Fibroblast of lung (primary cell): Measurements from ENCODE around the gene CD244. TPM values are rescaled to one million over a fixed set of nuclear protein-coding genes. Genes with fewer than 3 reads are reported as not detected.

Experiments used
- DNase-seq, 2 donors: peaks; one replicate each; pipeline versions ENCODE4 v3.0.0 to v3.0.0-alpha.2; 2010; ENCODE audit warnings: low read depth in 2 of 2
- H2AFZ ChIP-seq: 2 replicates; pipeline ENCODE4 v1.5.1; 2012; ENCODE audit warnings: low read length, control low read depth, inconsistent platforms
- H3K27ac ChIP-seq: 2 replicates; pipeline ENCODE4 v1.5.1; 2011; ENCODE audit warnings: low read length, control low read depth; ENCODE audit not compliant: insufficient read depth
- H3K27me3 ChIP-seq: 2 replicates; pipeline ENCODE4 v1.5.1; 2011; ENCODE audit warnings: mild to moderate bottlenecking, low read length; ENCODE audit not compliant: control insufficient read depth, insufficient read depth
- H3K36me3 ChIP-seq: 2 replicates; pipeline ENCODE4 v1.5.1; 2011; ENCODE audit warnings: low read length; ENCODE audit not compliant: control insufficient read depth, insufficient read depth
- H3K4me1 ChIP-seq: 2 replicates; pipeline ENCODE4 v1.5.1; 2011; ENCODE audit warnings: low read length; ENCODE audit not compliant: control insufficient read depth, insufficient read depth; ENCODE audit errors: extremely low read depth
- H3K4me2 ChIP-seq: 2 replicates; pipeline ENCODE4 v1.5.1; 2011; ENCODE audit warnings: low read length, control low read depth; ENCODE audit not compliant: insufficient read depth; ENCODE audit errors: extremely low read depth
- H3K4me3 ChIP-seq, 4 experiments: fragments of 200-600 bp in 1 of 4; sonication (generic) in 1 of 4; replicated peaks in 1 of 4; 2 replicates each; pipeline ENCODE4 v1.5.1; 2011 to 2016; ENCODE audit warnings: low read length in 4 of 4, low read depth in 3 of 4, mild to moderate bottlenecking in 3 of 4, control low read depth in 2 of 4, inconsistent platforms in 1 of 4, mixed read lengths in 1 of 4; ENCODE audit not compliant: insufficient read depth in 1 of 4; ENCODE audit errors: control extremely low read depth in 1 of 4
- H3K79me2 ChIP-seq: 2 replicates; pipeline ENCODE4 v1.5.1; 2012; ENCODE audit warnings: mild to moderate bottlenecking, low read length, inconsistent platforms; ENCODE audit not compliant: control insufficient read depth, insufficient read depth
- H3K9ac ChIP-seq: 2 replicates; pipeline ENCODE4 v1.5.1; 2011; ENCODE audit warnings: mild to moderate bottlenecking, low read length, control low read depth; ENCODE audit not compliant: insufficient read depth
- H3K9me3 ChIP-seq: 2 replicates; pipeline ENCODE4 v1.5.1; 2012; ENCODE audit warnings: low read depth, low read length; ENCODE audit not compliant: control insufficient read depth, insufficient read depth
- H4K20me1 ChIP-seq: 2 replicates; pipeline ENCODE4 v1.5.1; 2011; ENCODE audit warnings: low read length; ENCODE audit not compliant: control insufficient read depth, insufficient read depth; ENCODE audit errors: extremely low read depth
- CTCF ChIP-seq, 2 donors: IDR thresholded peaks in 1 of 2; conservative IDR thresholded peaks in 1 of 2; 1 replicate in 1 of 2; 2 replicates in 1 of 2; pipeline ENCODE4 v1.5.1; 2011 to 2012; ENCODE audit warnings: low read length in 2 of 2, control low read depth in 1 of 2, inconsistent platforms in 1 of 2, low read depth in 1 of 2, mild to moderate bottlenecking in 1 of 2
- EZH2 ChIP-seq: IDR thresholded peaks from 2 replicates; pipeline ENCODE4 v1.5.1; 2012; ENCODE audit warnings: low read length, control low read depth, mild to moderate bottlenecking; ENCODE audit errors: missing control alignments
- polyA plus RNA-seq, 2 donors: library from polyadenylated mRNA; depleted of rRNA in 1 of 2; stranded (reverse) in 1 of 2; unstranded in 1 of 2; fragments of >200 nt; gene quantifications; 2 replicates each; pipeline ENCODE4 v1.2.1, GENCODE V29; 2011 to 2012; ENCODE audit warnings: missing spikeins in 1 of 2
- total RNA-seq: library from RNA; depleted of rRNA; stranded (reverse); fragments of >200 nt; gene quantifications from 2 replicates; pipeline ENCODE4 v1.2.1, GENCODE V29; 2014

The CD244 gene
- total and polyA plus RNA-seq, 2 donors (not counting 1 experiment from before 2014, with no cell fraction given): not detected

- no peaks in the 10 kb centered on the region for H3K9me3 ChIP-seq
- H3K36me3 ChIP-seq: no peaks in the 10 kb centered on the region
- H3K79me2 ChIP-seq: no peaks in the 10 kb centered on the region
- TF ChIP-seq EZH2 (no peak), CTCF (conservative IDR thresholded peaks at IDR 0.05 in 1 of 2, IDR thresholded peaks at IDR 0.05 in 1 of 2; ENCODE audit: low read depth in 1 of 2, low read length in 2 of 2) (no peak)
- no peaks in the 10 kb centered on the region for H3K4me1 ChIP-seq
- H3K27me3 ChIP-seq: no peaks in the 10 kb centered on the region
- H3K4me3 ChIP-seq: no peak overlapping the region
- no peak overlapping the region for H3K27ac ChIP-seq
- no peak overlapping the region for H3K4me2 ChIP-seq
- H2AFZ ChIP-seq: no peak overlapping the region
- DNase-seq: no peak
- no peak overlapping the region for H3K9ac ChIP-seq
- H4K20me1 ChIP-seq: no peaks in the 10 kb centered on the region
Observed at GRCh38 chr1:160781186-160781766, 81.4 kb downstream of the CD244 start.

- Histone ChIP-seq H3K4me3 (no peak overlapping the region), H2AFZ (no peak overlapping the region), H3K4me1 (no peaks in the 10 kb centered on the region), H3K9ac (no peak overlapping the region), H4K20me1 (no peaks in the 10 kb centered on the region), H3K27ac (no peak overlapping the region), H3K79me2 (no peaks in the 10 kb centered on the region), H3K27me3 (no peaks in the 10 kb centered on the region), H3K9me3 (no peaks in the 10 kb centered on the region), H3K36me3 (no peaks in the 10 kb centered on the region), H3K4me2 (no peak overlapping the region)
- TF ChIP-seq EZH2 (no peak), CTCF (conservative IDR thresholded peaks at IDR 0.05 in 1 of 2, IDR thresholded peaks at IDR 0.05 in 1 of 2; ENCODE audit: low read depth in 1 of 2, low read length in 2 of 2) (no peak)
- no peak for DNase-seq
Observed at GRCh38 chr1:160780398-160780755, 82.3 kb downstream of the CD244 start.

Other genes starting within 250 kb of the CD244 start
- gene SLAMF1, start 215.8 kb downstream of the CD244 start, total RNA-seq: not detected in 2 replicates
- not detected in 2 replicates for gene SLAMF1, start 215.8 kb downstream of the CD244 start, polyA plus RNA-seq
- under 0.01 TPM in 1 of 2 replicates, not detected in the other for gene CD48, start 151.1 kb downstream of the CD244 start, total RNA-seq
- gene CD48, start 151.1 kb downstream of the CD244 start, polyA plus RNA-seq: 0.03 TPM in 1 of 2 replicates, not detected in the other
- not detected in 2 replicates for gene SLAMF7, start 123.6 kb downstream of the CD244 start, total RNA-seq
- gene SLAMF7, start 123.6 kb downstream of the CD244 start, polyA plus RNA-seq: not detected in 2 replicates
- gene LY9, start 66.7 kb downstream of the CD244 start, total RNA-seq: not detected in 2 replicates
- not detected in 2 replicates for gene LY9, start 66.7 kb downstream of the CD244 start, polyA plus RNA-seq
- gene ITLN1, start 22.3 kb upstream of the CD244 start, total RNA-seq: under 0.01 TPM in 1 of 2 replicates, not detected in the other
- not detected in 2 replicates for gene ITLN1, start 22.3 kb upstream of the CD244 start, polyA plus RNA-seq
- gene ITLN2, start 91.9 kb upstream of the CD244 start, total RNA-seq: not detected in 2 replicates
- gene ITLN2, start 91.9 kb upstream of the CD244 start, polyA plus RNA-seq: not detected in 2 replicates
- gene F11R, start 158.3 kb upstream of the CD244 start, total RNA-seq: 0.66 and 2.1 TPM in 2 replicates
- 0.50 and 1.5 TPM in 2 replicates for gene F11R, start 158.3 kb upstream of the CD244 start, polyA plus RNA-seq
- 0.66 and 0.77 TPM in 2 replicates for gene TSTD1, start 176.1 kb upstream of the CD244 start, total RNA-seq
- gene TSTD1, start 176.1 kb upstream of the CD244 start, polyA plus RNA-seq: 0.24 and 7.5 TPM in 2 replicates
- 71.7 and 80.1 TPM in 2 replicates for gene USF1, start 183.1 kb upstream of the CD244 start, total RNA-seq
- 23.9 and 25.0 TPM in 2 replicates for gene USF1, start 183.1 kb upstream of the CD244 start, polyA plus RNA-seq
- gene ARHGAP30, start 207.0 kb upstream of the CD244 start, total RNA-seq: not detected in 2 replicates
- 0.01 TPM in 1 of 2 replicates, not detected in the other for gene ARHGAP30, start 207.0 kb upstream of the CD244 start, polyA plus RNA-seq
- under 0.01 and 0.33 TPM in 2 replicates for gene NECTIN4, start 226.7 kb upstream of the CD244 start, total RNA-seq
- 0.07 and 0.16 TPM in 2 replicates for gene NECTIN4, start 226.7 kb upstream of the CD244 start, polyA plus RNA-seq
- 0.77 and 3.0 TPM in 2 replicates for gene KLHDC9, start 235.5 kb upstream of the CD244 start, total RNA-seq
- 0.95 and 1.5 TPM in 2 replicates for gene KLHDC9, start 235.5 kb upstream of the CD244 start, polyA plus RNA-seq